Measurements from ENCODE around the gene OPN4. TPM values are rescaled to one million over a fixed set of nuclear protein-coding genes. Genes with fewer than 3 reads are reported as not detected.

Gene OPN4
- total and polyA plus RNA-seq, 9 of the 15 experiments (the other 6 are each of a cell fraction or from before 2014, with no cell fraction given), result not detected

DNA sequence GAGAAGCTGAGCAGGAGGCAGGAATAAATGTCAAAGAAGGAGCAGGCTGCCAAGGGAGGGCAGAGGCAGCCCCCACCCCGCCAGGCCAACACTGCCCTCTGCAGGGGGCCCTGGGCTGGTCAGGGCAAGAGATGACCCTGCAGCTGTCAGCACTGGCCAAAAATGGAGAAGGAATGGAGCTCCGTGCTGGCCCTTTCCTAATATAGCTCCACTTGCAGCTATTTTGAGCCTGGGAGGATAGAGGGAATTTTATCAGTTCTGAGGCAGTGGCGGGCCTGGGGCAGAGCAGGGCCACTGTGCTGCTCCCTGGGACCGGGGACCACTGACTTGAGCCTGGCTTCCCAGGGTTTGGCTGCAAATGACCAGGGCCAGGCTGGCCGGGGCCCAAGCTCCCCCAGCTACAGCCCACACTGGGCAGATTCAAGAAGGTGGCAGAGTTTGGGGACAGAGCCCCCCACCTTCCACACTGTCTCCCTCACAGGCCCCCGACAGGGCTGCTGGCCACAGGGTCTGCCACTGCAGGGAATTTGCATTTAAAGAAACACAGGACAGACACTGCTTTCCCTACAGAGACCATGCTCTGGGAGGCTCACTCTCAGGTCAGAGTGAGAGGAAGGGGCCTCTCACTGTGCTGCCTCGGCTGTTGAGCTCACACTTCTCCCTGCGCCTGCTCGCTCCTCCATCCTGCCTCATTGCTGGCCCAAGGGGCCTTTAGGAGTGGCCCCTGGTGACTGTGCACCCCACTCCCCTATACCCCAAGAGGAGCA, 30.2 kb downstream of the OPN4 start (continued):
- TF ChIP-seq, protein P1, sequence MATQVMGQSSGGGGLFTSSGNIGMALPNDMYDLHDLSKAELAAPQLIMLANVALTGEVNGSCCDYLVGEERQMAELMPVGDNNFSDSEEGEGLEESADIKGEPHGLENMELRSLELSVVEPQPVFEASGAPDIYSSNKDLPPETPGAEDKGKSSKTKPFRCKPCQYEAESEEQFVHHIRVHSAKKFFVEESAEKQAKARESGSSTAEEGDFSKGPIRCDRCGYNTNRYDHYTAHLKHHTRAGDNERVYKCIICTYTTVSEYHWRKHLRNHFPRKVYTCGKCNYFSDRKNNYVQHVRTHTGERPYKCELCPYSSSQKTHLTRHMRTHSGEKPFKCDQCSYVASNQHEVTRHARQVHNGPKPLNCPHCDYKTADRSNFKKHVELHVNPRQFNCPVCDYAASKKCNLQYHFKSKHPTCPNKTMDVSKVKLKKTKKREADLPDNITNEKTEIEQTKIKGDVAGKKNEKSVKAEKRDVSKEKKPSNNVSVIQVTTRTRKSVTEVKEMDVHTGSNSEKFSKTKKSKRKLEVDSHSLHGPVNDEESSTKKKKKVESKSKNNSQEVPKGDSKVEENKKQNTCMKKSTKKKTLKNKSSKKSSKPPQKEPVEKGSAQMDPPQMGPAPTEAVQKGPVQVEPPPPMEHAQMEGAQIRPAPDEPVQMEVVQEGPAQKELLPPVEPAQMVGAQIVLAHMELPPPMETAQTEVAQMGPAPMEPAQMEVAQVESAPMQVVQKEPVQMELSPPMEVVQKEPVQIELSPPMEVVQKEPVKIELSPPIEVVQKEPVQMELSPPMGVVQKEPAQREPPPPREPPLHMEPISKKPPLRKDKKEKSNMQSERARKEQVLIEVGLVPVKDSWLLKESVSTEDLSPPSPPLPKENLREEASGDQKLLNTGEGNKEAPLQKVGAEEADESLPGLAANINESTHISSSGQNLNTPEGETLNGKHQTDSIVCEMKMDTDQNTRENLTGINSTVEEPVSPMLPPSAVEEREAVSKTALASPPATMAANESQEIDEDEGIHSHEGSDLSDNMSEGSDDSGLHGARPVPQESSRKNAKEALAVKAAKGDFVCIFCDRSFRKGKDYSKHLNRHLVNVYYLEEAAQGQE (IDR thresholded peaks at IDR 0.05; ENCODE audit: borderline replicate concordance), result peak; percentile 31; the same call in 1 of the 2 replicates
- TF ChIP-seq, protein P1 (CRISPR knock-in tag; IDR thresholded peaks at IDR 0.05; ENCODE audit: low read depth), result no peak
- TF ChIP-seq ZNF384 (IDR thresholded peaks at IDR 0.05; ENCODE audit: low read depth, low read length), result no peak
